ENCODE results near the gene IRF6.

Gene IRF6

GRCh38 chr1:209747580-209748262, 58.2 kb downstream of the IRF6 start:
- DNase-seq (ENCODE audit: extremely low spot score): peak; percentile 82
- CTCF ChIA-PET: interaction anchor here (0.6 to 4.0 kb wide), 47 partner anchors 11 to 183 kb away, joined by 3 to 57 read pairs (median 6); partner anchors contain the start of genes C1orf74, G0S2, HSD11B1 and LAMB3

GRCh38 chr1:209746451-209747165, 59.3 kb downstream of the IRF6 start:
- ChIA-PET POLR2A (no interaction called here), CTCF (interaction anchor here (0.8 to 4.0 kb wide), 23 partner anchors 8 to 181 kb away, joined by 3 to 23 read pairs (median 3); partner anchors contain the start of genes CAMK1G, G0S2 and TRAF3IP3)
- no peak for DNase-seq (ENCODE audit: extremely low spot score)
- TF ChIP-seq CTCF (IDR thresholded peaks at IDR 0.05; ENCODE audit: control extremely low read depth, extremely low read depth, low read depth, missing control alignments): no peak

More at GRCh38 chr1:209747580-209748262, 58.2 kb downstream of the IRF6 start:
- TF ChIP-seq CTCF (IDR thresholded peaks at IDR 0.05; ENCODE audit: control extremely low read depth, extremely low read depth, low read depth, missing control alignments): peak; percentile 81
- POLR2A ChIA-PET: no interaction called here

GRCh38 chr1:209743145-209743482, 62.8 kb downstream of the IRF6 start:
- no peak for TF ChIP-seq CTCF (IDR thresholded peaks at IDR 0.05; ENCODE audit: control extremely low read depth, extremely low read depth, low read depth, missing control alignments)
- DNase-seq (ENCODE audit: extremely low spot score): no peak
- ChIA-PET POLR2A (no interaction called here), CTCF (interaction anchor here (0.8 to 2.7 kb wide), 5 partner anchors 9 to 25 kb away, joined by 3 to 9 read pairs (median 5); no protein-coding TSS in a partner anchor)

GRCh38 chr1:209742409-209743144, 63.4 kb downstream of the IRF6 start:
- CTCF ChIA-PET: interaction anchor here (0.9 to 1.5 kb wide), 4 partner anchors 8 to 167 kb away, joined by 3 to 6 read pairs (median 4); no protein-coding TSS in a partner anchor
- TF ChIP-seq CTCF (IDR thresholded peaks at IDR 0.05; ENCODE audit: control extremely low read depth, extremely low read depth, low read depth, missing control alignments): no peak
- POLR2A ChIA-PET: no interaction called here
- no peak for DNase-seq (ENCODE audit: extremely low spot score)

- TF ChIP-seq CTCF (IDR thresholded peaks at IDR 0.05; ENCODE audit: control extremely low read depth, extremely low read depth, low read depth, missing control alignments): no peak
- DNase-seq (ENCODE audit: extremely low spot score): no peak
- ChIA-PET CTCF (interaction anchor here (1.0 to 1.6 kb wide), 2 partner anchors 80 to 167 kb away, joined by 3 read pairs; no protein-coding TSS in a partner anchor), POLR2A (no interaction called here)
These were observed 64.1 kb downstream of the IRF6 start for GRCh38 chr1:209741889-209742288.

- CTCF ChIA-PET: interaction anchor here (1.0 to 1.6 kb wide), 2 partner anchors 81 to 166 kb away, joined by 3 read pairs; no protein-coding TSS in a partner anchor
- POLR2A ChIA-PET: no interaction called here
- no peak for DNase-seq (ENCODE audit: extremely low spot score)
- TF ChIP-seq CTCF (IDR thresholded peaks at IDR 0.05; ENCODE audit: control extremely low read depth, extremely low read depth, low read depth, missing control alignments): no peak
These were observed 64.7 kb downstream of the IRF6 start for GRCh38 chr1:209741193-209741592.

Measured in GM10248 (cell line).